ENCODE data around the gene LARP4B.

GRCh38 chr10:785089-785860 lies 146.2 kb downstream of the LARP4B start:
- no peak for TF ChIP-seq POLR2AphosphoS5 (IDR thresholded peaks at IDR 0.05; ENCODE audit: borderline replicate concordance, low read depth, low read length)
- TF ChIP-seq EZH2 (IDR thresholded peaks at IDR 0.05), result no peak
